Tibial artery (tissue), 4 donors: Measurements from ENCODE around the gene NPR3.

ENCODE experiments used
- DNase-seq, 2 donors: peaks; one replicate each; pipeline ENCODE4 v3.0.0-alpha.2; 2019
- H3K27ac ChIP-seq, 2 donors: fragments of 200-600 bp; sonication (generic) in 1 of 2; 1 replicate in 1 of 2; 2 replicates in 1 of 2; pipeline ENCODE4 v1.5.1; 2018 to 2019; ENCODE audit warnings: mild to moderate bottlenecking in 1 of 2
- H3K27me3 ChIP-seq, 2 donors: fragments of 200-600 bp; sonication (generic) in 1 of 2; one replicate each; pipeline versions ENCODE4 v1.5.1 to v1.6.0; 2016 to 2019
- H3K36me3 ChIP-seq, 3 donors: fragments of 200-600 bp; sonication (generic) in 2 of 3; one replicate each; pipeline ENCODE4 v1.5.1; 2016 to 2019; ENCODE audit warnings: mild to moderate bottlenecking in 2 of 3
- H3K4me1 ChIP-seq, 4 donors: fragments of 200-600 bp; sonication (generic) in 2 of 4; 1 replicate in 3 of 4; 2 replicates in 1 of 4; pipeline ENCODE4 v1.5.1; 2016 to 2019
- H3K4me3 ChIP-seq, 2 donors: fragments of 200-600 bp; sonication (generic) in 1 of 2; 1 replicate in 1 of 2; 2 replicates in 1 of 2; pipeline ENCODE4 v1.5.1; 2018 to 2019; ENCODE audit warnings: mild to moderate bottlenecking in 2 of 2
- H3K9me3 ChIP-seq, 3 donors: fragments of 200-600 bp; sonication (generic) in 1 of 3; one replicate each; pipeline ENCODE4 v1.5.1; 2016 to 2019
- intact Hi-C: fragments of 100-400 bp; cut with DNase I; formaldehyde crosslinking; loops from one replicate; pipeline ENCODE4 v1.15.0; 2023; ENCODE audit warnings: low total_unique reads
- TF ChIP-seq, protein P1 (sequence below), 2 experiments: fragments of 200-600 bp in 1 of 2; fragments of 450-650 bp in 1 of 2; IDR thresholded peaks; one replicate each; pipeline ENCODE4 v1.5.1; 2017 to 2019; ENCODE audit warnings: antibody characterized with exemption in 2 of 2, mild to moderate bottlenecking in 1 of 2, moderate library complexity in 1 of 2

NPR3 gene

DNA sequence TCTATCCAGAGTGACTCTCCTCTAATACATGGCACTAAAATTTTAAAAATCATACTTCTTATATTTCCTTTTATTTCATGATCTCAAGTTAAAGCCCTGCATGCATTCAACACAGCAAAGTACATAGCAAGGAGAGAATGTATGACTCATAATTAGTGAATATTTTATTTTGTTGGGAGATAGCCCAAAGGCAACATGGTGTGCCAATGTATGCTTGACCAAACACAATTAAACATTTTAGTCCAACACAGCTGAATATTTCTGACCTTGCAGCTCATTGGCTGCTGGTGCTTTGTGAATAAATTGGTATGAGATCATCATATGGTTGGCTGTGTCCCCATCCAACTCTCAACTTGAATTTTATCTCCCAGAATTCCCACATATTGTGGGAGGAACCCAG, 103.5 kb downstream of the NPR3 start:
- no peak overlapping the region for H3K4me3 ChIP-seq
- H3K27me3 ChIP-seq: no peaks in the 10 kb centered on the region
- no peaks in the 10 kb centered on the region for H3K9me3 ChIP-seq
- intact Hi-C loops: no loop called here
- H3K36me3 ChIP-seq: no peaks in the 10 kb centered on the region
- H3K27ac ChIP-seq: peak overlapping the region; percentile 37
- DNase-seq: no peak
- TF ChIP-seq, protein P1, sequence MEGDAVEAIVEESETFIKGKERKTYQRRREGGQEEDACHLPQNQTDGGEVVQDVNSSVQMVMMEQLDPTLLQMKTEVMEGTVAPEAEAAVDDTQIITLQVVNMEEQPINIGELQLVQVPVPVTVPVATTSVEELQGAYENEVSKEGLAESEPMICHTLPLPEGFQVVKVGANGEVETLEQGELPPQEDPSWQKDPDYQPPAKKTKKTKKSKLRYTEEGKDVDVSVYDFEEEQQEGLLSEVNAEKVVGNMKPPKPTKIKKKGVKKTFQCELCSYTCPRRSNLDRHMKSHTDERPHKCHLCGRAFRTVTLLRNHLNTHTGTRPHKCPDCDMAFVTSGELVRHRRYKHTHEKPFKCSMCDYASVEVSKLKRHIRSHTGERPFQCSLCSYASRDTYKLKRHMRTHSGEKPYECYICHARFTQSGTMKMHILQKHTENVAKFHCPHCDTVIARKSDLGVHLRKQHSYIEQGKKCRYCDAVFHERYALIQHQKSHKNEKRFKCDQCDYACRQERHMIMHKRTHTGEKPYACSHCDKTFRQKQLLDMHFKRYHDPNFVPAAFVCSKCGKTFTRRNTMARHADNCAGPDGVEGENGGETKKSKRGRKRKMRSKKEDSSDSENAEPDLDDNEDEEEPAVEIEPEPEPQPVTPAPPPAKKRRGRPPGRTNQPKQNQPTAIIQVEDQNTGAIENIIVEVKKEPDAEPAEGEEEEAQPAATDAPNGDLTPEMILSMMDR (IDR thresholded peaks at IDR 0.05): no peak
- peaks cover 0 to 39% (median 19%) of the 10 kb centered on the region in 4 donors for H3K4me1 ChIP-seq

DNA sequence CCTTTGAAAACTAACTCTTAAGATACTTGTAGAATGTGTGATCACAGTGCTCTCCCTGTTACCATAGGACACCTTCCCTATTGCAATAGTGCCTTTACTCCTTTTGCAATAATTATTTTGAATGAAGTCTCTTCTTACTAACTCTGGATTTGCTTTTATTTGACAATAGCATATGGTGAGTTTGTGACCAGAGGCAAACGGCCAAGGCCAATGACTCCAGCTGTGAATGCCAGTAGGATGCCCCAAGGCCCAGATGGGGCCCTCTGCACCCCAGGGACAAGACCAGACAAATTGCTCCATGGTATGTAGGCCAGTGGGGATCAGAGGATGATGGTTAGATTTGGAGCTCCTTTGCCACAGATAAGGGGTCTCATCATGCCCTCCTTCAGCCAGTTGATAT, 116.9 kb downstream of the NPR3 start:
- Histone ChIP-seq H3K9me3 (no peaks in the 10 kb centered on the region), H3K27me3 (no peaks in the 10 kb centered on the region), H3K36me3 (no peaks in the 10 kb centered on the region), H3K27ac (peak overlapping the region; percentile 4 to 21), H3K4me3 (no peak overlapping the region), H3K4me1 (peaks cover 0 to 35% (median 3%) of the 10 kb centered on the region in 4 donors)
- DNase-seq: no peak
- TF ChIP-seq, protein P1 (IDR thresholded peaks at IDR 0.05): no peak
- intact Hi-C loops: no loop called here

DNA sequence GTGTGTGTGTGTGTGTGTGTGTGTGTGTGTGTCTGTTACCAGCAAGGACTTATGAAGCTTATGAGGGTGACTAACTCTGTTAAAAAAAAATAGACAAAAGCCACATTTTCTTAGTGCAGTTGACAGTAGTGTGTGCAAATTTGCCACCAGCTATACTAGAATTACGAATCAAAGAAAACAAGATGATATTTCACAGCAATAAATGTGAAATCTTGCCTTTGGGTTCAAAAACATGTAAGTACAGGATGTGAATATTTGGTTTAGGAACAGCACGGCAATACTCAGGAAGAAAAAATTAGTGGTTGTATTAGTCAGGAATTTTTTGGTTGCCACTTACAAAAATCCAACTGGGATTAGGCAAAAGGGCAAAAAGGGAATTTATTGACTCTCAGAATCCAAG, 117.4 kb downstream of the NPR3 start:
- H3K27me3 ChIP-seq: no peaks in the 10 kb centered on the region
- intact Hi-C loops: no loop called here
- H3K4me3 ChIP-seq: no peak overlapping the region
- TF ChIP-seq, protein P1 (IDR thresholded peaks at IDR 0.05): no peak
- no peaks in the 10 kb centered on the region for H3K9me3 ChIP-seq
- H3K36me3 ChIP-seq: no peaks in the 10 kb centered on the region
- peaks cover 0 to 40% (median 3%) of the 10 kb centered on the region in 4 donors for H3K4me1 ChIP-seq
- no peak for DNase-seq
- peak overlapping the region; percentile 21 to 63 for H3K27ac ChIP-seq

DNA sequence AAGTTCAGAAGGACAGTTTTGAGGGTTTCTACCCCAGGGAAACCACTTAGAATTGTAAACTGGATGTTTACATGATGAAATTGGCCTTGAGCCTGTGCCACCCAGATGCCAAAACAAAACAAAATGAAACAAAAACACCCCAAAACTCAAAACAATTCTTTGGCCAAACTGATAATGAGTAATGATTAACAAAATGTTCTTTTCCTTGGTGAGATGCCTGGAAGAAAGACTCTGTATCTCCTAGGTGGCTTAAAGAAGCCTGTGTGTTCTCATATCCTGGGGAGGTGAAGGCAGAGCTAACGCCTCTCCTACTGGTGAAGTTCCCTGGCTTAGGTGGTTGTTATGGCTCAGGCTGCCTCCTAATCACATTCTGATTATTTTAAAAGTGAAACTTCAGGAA, 120.5 kb downstream of the NPR3 start:
- H3K27me3 ChIP-seq: no peaks in the 10 kb centered on the region
- no peak overlapping the region for H3K4me3 ChIP-seq
- intact Hi-C loops: no loop called here
- TF ChIP-seq, protein P1 (IDR thresholded peaks at IDR 0.05): no peak
- peak overlapping the region; percentile 10 for H3K27ac ChIP-seq
- H3K36me3 ChIP-seq: no peaks in the 10 kb centered on the region
- no peaks in the 10 kb centered on the region for H3K9me3 ChIP-seq
- DNase-seq: no peak
- peaks cover 0 to 43% (median 3%) of the 10 kb centered on the region in 4 donors for H3K4me1 ChIP-seq

DNA sequence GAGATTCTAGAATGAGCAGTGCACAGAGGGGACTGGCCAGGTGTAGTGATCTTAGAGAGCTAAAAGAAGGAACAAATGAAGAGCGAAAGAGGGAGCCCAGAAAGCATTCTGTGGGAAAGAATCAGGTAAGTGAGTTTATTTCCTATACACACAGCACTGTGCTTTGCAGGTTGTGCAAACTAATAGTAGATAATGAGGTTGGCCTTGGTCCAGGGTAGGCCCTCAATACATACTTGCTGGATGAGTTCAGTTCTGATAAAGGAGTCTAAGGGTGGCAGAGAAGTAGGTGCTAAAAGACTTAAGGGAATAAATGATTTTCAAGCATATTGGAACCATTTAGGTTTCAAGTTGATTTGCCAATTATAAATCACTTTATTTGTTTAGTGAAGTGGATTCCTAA, 122.0 kb downstream of the NPR3 start:
- H3K36me3 ChIP-seq: no peaks in the 10 kb centered on the region
- no peaks in the 10 kb centered on the region for H3K9me3 ChIP-seq
- intact Hi-C loops: no loop called here
- no peaks in the 10 kb centered on the region for H3K27me3 ChIP-seq
- peaks cover 0 to 49% (median 4%) of the 10 kb centered on the region in 4 donors for H3K4me1 ChIP-seq
- no peak overlapping the region for H3K4me3 ChIP-seq
- TF ChIP-seq, protein P1 (IDR thresholded peaks at IDR 0.05): no peak
- no peak overlapping the region for H3K27ac ChIP-seq
- DNase-seq: no peak

DNA sequence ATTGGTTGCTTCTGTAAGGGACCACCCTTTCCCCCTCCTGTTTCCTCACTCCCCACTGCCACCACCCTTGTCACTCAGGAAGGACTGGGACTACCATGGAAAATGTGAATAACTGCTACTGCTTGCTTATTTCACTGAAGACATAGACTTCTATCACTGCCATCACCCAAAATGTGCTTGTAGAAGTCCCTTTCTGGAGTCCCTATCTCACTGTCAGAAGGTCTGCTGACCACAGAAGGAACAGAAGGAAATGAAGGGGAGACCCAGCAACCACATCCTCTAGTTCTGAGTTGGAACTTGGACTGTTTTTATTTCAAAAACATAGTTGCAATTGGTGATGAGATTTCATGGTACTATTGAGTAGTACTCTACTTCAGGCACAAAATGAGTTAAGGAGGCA, 122.5 kb downstream of the NPR3 start:
- peaks cover 0 to 49% (median 4%) of the 10 kb centered on the region in 4 donors for H3K4me1 ChIP-seq
- TF ChIP-seq, protein P1 (IDR thresholded peaks at IDR 0.05): no peak
- H3K27ac ChIP-seq: no peak overlapping the region
- H3K4me3 ChIP-seq: no peak overlapping the region
- no peaks in the 10 kb centered on the region for H3K27me3 ChIP-seq
- intact Hi-C loops: no loop called here
- no peaks in the 10 kb centered on the region for H3K36me3 ChIP-seq
- no peaks in the 10 kb centered on the region for H3K9me3 ChIP-seq
- no peak for DNase-seq
